H4 (cell line): ENCODE data around the gene GALNT17. TPM values are rescaled to one million over a fixed set of nuclear protein-coding genes. Genes with fewer than 3 reads are reported as not detected.

Experiments used
- DNase-seq: peaks from one replicate; pipeline ENCODE4 v3.0.0-alpha.2; 2015; ENCODE audit warnings: low spot score
- total RNA-seq: library from RNA; depleted of rRNA; stranded (reverse); fragments of >200 nt; shearing (Covaris generic); gene quantifications from 2 replicates; pipeline ENCODE4 v1.2.3, GENCODE V29; 2014

The GALNT17 gene
- total RNA-seq, 1 experiment from 2014 or later: 0.70 TPM

DNA sequence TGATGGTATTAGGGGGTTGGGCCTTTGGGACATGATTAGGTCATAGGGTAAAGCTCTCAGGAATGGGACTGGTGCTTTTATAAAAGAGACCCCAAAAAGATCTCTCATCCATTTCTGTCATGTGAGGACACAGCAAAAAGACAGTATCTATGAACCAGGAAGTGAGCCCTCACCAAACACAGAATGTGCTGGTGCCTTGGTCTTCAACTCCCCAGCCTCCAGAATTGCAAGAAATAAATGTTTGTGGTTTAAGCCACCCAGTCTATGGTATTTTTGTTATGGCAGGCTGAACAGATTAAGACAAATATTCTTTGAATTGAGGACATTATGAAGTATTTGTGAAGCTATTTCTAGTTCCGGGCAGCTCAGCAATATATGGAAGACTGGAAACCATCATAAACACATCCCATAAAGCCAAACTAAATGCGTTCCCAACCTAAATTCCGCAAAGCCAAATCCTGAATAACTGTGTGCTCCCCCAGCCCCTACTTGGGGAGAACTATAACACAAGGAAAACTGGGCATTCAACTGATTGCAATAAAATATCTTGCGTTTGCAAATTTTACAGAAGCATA, 153.7 kb downstream of the GALNT17 start:
- no peak for DNase-seq

DNA sequence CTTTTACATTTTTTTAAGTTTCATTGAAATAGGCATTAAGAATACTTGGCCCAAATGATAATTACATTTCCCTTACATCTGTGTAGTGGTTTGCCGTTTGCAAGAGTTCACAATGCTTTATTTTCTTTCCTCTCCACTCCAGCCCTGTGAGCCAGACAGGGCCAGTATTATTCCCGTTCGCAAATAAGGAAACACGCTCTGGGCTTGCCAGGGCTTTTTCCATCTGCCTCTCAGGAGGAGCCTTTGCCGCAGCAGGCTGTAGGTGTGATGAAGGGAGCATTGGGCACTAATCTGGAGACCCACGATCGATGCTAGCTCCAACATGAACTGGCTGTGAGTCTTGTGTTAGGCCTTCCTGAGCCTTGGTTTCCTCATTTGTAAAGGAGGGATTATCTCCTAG, 154.4 kb downstream of the GALNT17 start:
- no peak for DNase-seq

DNA sequence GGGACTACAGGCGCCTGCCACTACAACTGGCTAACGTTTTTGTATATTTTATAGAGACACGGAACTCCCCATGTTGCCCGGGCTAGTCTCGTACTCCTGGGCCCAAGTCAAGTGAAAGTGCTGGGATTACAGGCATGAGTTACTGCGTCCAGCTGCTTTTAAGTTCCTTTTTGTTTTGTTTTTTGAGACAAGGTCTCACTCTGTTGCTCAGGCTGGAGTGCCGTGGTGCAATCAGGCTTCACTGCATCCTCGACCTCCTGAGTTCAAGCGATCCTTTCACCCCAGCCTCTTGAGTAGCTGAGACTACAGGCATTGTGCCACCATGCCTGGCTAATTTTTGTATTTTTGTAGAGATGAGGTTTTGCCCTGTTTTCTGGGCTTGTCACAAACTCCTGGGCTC, 155.0 kb downstream of the GALNT17 start:
- DNase-seq: no peak

DNA sequence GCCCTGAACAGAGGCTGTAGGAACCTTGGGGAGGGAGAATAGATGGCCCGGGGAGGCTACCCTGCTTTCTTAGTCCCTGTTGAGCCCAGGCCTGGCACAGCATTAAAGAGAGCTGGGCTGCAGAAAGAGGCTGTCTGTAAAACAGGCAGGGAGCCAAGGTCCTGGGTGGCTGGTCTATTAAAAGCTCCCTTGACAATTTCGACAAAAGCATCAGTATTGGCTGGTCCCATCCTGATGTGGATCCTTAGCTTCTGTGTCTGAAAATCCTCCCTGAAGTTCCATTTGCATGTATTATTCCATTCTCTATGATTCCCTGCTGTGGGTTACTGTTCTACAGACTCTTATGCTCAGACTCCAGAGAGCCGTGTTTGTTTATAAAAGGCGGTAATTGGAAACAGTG, 158.5 kb downstream of the GALNT17 start:
- DNase-seq: peak; percentile 67

DNA sequence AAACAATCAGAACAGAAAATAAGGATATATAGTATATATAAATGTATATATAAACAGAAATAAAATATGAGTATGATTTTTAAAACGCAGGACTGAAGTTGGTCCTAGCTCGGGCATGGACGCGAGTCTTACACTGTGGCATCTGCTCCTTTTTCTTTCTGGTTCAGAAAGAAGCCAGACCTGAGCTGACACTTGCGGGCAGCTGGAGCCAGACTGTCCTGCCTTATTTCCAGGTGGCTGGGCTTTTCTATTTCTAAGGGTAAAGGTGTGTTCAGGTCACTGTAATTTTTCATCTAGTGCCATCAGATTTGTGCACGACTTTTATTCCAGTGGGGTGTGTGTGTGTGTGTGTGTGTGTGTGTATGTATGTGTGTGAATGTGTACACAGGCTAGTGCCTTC, 166.4 kb downstream of the GALNT17 start:
- no peak for DNase-seq

GRCh38 chr7:71300086-71300485, 168.1 kb downstream of the GALNT17 start:
- DNase-seq: no peak

GRCh38 chr7:71300603-71301002, 168.7 kb downstream of the GALNT17 start:
- no peak for DNase-seq

DNA sequence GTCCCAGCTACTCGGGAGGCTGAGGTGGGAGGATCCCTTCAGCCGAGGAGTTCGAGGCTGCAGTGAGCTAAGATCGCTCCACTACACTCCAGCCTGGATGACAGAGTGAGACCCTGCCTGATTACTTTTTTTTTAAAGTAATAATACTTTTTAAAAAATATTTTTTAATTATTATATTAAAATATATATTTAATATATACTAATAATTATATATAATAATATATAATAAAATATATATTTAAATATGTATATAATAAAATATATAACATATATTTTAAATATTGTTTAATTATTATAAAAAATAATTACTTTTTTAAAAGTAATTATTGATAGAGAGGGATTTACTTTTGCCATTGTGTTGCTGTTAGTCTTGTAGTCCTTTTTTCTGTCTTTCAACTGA, 169.2 kb downstream of the GALNT17 start:
- no peak for DNase-seq

GRCh38 chr7:71303566-71303965, 171.6 kb downstream of the GALNT17 start:
- peak; percentile 46 for DNase-seq

DNA sequence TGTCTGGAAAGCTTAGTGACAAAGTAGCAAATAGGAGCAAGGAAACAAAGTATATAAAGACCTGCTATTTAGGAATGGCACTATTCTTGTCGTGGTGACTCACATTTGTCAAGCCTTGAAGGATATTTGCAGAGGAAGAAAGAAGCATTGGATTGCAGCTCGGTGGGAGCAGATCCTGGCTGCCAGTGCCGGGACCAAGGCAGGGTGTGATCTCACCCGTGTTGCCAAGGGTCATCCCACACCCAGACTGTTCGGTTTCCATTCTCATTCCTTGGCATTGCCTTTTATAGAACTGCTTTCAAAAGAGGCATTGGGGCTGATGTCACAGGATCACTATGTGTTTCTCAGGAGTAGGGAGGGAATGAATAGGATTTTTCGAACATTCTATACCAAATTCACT, 176.2 kb downstream of the GALNT17 start:
- peak; percentile 83 for DNase-seq

DNA sequence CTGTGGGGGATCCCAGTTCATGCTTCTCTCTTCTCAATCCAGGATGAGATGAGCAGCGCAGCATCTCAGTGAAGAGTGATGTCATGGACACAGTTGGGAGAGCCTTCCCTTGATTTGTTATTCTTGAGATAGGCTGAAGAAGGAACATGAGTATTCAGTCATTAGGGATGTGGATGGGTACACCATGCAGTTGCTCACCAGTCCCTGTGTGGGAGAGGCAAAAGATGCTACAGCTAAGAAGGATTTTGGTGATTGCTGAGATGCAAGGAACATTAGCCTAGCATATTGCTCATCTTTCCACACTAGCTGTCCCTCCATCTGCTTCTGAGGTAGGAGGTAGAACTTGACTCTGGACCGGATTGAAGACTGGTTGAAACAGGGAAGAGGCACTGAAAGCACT, 179.6 kb downstream of the GALNT17 start:
- no peak for DNase-seq

DNA sequence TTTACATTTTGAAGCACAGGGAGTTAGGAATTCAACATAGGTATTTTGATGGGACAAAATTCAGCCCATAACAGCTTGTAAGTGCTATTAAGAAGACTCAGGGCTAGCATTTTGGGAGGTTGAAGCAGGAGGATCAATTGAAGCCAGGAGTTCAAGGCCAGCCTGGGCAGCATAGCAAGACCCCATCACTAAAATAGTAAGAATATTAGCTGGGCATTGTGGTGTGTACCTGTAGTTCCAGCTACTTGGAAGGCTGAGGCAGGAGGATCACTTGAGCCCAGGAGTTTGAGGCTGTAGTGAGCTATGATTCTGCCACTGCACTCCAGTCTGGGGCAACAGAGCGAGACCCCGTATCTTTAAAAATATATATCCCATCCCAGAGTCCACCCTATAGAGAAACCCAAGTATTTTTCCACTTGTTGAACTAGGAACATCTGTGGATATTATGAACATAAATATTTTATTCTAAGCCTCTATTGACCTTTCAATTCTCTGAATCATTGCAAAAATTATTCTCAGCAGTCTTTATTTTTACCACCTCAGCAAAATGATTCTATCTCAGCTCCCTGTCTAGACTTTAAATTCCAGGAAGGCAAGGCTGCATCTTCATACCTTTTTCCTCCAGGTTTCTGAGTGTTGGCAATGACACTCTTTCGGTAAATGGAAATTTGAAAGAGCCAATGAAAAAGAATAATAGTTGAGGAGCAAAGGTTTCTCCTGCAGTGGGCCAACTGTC, 181.0 kb downstream of the GALNT17 start:
- DNase-seq: no peak

GRCh38 chr7:71313553-71313952, 181.6 kb downstream of the GALNT17 start:
- DNase-seq: no peak

DNA sequence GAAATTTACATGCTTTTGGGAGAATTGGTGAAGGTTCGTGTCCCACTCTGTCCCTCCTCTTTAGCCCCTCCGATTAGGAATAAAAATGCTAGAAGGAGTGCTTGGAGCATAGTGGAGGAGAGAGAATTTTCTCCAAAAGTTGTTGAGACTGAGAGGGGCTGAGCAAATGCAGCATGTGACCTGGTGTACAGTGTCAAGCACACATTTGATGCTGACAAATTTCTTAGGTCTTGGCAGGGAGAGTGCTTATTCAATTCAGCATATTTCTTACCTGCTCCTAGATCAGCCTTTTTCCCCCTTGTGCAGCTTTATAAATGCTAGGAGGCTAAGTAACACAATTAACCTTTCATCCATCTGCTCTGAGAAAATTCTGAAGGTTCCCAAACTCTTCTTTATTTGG, 189.0 kb downstream of the GALNT17 start:
- no peak for DNase-seq

- DNase-seq: no peak
These were observed 190.3 kb downstream of the GALNT17 start for GRCh38 chr7:71322201-71322600.

GRCh38 chr7:71323726-71324125, 191.8 kb downstream of the GALNT17 start:
- no peak for DNase-seq

DNA sequence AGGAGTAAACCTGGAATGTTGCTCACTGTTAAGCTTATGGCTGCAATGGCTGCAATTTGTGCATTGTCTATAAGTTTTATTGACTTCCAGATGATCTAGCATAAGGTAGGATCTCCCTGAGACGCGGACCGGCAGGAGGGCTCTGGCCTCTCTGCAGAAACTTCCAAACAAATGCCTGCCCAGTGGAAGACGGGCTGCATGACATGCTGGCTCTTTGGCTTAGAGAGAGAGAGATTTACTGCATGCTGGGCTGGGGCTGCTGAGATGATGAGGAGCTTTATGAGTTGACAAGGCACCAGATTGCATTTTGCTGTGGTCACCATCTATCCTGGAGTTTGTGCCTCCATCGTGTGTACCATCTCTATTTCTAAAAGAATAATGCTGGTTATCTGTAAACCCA, 193.2 kb downstream of the GALNT17 start:
- no peak for DNase-seq

GRCh38 chr7:71326595-71326994, 194.7 kb downstream of the GALNT17 start:
- DNase-seq: no peak

DNA sequence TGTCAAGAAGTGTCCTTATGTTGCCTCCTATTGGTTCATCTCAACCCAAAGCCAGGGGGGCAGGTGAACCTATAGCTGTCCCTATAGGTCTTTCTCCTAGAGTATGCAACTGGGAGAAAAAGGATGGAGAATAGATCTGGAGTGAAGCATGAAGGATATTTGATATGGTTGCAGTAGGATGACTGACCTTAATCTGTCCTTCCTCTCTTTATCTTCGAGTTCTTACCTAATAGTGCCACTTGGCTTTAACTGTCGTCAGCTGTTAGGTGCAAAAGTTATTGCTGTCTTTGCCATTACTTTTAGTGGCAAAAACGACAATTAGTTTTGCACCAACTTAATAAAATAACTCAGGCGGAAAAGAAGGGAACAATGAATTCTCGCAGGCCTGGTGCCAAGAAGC, 196.0 kb downstream of the GALNT17 start:
- DNase-seq: no peak

- DNase-seq: no peak
These were observed 197.2 kb downstream of the GALNT17 start for GRCh38 chr7:71329030-71329660.

DNA sequence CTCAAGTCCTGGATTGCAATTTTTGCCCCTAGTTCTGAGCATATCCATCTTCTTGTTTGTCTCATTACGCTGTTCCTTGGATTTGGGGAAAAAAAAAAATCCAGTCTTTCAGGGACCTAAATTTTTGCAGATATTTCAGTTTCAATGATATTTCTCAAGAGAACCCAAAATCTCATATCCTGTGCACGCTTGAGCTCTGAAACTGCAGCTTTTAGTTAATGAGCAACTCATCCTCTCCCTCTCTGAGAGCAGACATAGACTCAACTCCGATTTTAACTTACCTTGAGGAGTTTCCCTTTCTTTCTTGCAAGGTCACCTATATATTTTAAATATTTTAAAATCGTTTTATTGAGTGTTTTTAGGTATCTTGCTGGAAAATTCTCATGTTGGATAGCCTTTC, 200.3 kb downstream of the GALNT17 start:
- no peak for DNase-seq

- no peak for DNase-seq
These were observed 202.6 kb downstream of the GALNT17 start for GRCh38 chr7:71334541-71334940.

- no peak for DNase-seq
These were observed 206.9 kb downstream of the GALNT17 start for GRCh38 chr7:71338866-71339265.
